Stimulated activated CD4-positive, alpha-beta T cell treated with anti-CD3 and anti-CD28 coated beads, Interleukin-12 subunit alpha, Interleukin-12 subunit beta, amount 100 ng/mL, for 24 hours (primary cell): ENCODE data around the gene MBD4.
A peak's percentile ranks its signal among the peaks of the same experiment; 100 is the strongest.
"Not testable (repeated sequence)": the region's sequence is repeated elsewhere in the genome, so short reads cannot be mapped to it uniquely, and the experiment has no call there.

Experiments
- DNase-seq, 2 experiments: peaks; one replicate each; pipeline ENCODE4 v3.0.0-alpha.2; 2020; ENCODE audit warnings: low read depth in 2 of 2

MBD4 gene

DNA sequence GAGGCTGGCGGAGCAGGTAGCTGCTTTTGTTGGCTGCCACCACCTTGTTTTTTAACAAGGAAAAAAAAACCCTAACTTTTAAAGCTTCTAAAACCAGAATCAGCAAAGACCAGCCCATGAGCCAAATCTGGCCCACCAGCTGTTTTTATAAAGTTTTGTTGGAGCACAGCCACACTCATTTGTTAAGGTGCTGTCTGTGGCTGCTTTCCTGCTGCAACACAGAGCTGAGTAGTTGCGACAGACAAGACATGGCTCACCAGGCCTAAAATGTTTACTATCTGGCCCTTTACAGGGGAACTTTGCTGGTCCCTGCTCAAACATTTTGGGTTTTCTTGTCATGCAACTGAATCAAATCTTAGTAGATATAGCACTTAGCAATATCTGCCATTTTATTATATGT, 30.2 kb downstream of the MBD4 start:
- no peak for DNase-seq

DNA sequence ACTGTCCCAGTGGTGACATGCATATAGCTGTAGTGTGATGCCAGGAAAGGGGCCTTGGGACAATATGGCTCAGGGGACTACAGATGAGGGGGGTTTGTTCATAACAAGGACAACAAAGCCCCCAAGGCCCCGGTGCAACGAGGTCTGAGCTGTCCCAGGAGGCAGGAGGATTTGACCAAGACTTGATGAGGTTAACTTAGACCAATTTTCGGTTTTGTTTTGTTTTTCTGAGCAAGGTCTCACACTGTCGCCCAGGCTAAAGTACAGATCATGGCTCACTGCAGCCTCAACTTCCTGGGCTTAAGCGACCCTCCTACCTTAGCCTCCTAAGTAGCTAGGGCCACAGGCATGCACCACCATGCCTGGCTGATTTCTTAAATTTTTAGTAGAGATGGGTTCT, 35.1 kb downstream of the MBD4 start:
- no peak for DNase-seq

DNA sequence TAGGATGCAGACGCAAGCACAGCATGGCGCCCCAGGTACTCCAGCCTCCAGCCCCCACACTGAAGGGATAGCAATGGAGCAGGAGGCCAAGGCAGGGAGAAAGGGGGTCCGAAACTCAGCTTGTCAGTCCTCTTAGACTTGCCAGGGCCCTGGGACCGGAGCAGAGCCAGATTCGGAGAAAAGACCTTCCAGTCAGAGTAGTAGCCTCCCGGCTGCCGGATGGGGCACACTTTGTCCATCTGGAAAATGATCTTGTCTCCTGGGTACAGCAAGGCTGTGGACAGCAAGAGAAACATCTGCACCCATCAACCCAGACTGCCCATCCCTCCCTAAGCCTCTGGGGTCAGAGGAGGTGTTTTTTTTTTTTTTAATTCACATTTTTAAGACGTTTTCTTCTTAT, 35.6 kb downstream of the MBD4 start:
- DNase-seq, result no peak

DNA sequence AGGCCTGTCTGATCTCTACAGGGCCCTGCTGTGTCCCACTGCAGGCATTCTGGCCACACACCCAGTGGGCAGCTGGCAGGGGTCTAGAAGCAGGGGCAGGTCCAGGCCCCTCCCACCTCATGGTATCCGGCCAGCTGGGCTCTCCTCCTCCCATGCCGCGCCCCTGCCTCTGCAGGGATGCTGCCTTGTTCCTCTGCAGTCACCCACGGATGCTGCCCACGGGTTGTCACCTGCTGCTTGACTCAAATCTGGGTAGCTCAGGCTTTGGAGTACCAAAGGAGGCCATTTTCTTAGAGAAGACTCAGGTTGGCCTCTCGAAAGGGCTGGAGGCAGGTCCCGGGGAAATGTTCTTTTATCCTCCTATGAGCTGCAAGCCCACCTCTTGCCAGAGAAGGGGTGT, 36.3 kb downstream of the MBD4 start:
- no peak for DNase-seq

DNA sequence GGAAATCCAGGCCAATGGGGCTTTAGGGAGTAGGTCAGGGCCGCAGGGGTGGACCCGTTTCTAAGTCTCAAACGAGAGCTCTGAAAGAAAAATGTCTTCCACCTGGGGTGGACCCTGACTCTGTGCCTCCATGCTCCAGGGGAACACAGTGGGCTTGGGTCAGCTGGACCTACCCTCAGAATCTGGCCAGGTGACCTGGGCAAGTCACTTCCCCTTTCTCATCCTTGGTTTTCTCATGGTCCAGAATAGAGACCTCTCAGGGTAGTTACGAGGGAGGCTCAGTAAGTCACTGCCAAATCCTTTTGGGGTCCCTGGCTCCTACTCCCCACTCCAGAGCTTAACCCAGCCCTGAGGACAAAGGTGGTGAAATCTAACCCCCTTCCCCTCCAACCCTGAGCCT, 37.1 kb downstream of the MBD4 start:
- DNase-seq, result no peak

DNA sequence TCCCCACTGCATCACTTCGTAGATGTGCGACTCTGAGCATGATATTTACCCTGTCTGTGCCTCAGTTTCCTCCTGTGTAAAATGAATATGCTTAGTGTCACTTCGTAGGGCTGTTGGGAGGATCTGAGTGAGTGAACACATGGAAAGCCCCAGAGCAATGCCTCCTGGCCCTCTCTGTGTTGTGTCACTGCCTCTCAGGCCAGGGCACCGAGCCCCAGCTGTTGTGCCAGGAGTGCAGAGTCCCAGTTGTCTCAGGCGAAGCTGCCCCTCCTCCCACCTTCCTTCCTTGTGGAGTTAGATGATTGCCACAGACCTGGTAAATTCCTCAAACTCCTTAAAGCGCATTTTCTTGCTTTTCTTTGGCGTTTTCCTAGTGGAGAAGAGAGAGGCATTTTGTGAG, 37.5 kb downstream of the MBD4 start:
- no peak for DNase-seq

DNA sequence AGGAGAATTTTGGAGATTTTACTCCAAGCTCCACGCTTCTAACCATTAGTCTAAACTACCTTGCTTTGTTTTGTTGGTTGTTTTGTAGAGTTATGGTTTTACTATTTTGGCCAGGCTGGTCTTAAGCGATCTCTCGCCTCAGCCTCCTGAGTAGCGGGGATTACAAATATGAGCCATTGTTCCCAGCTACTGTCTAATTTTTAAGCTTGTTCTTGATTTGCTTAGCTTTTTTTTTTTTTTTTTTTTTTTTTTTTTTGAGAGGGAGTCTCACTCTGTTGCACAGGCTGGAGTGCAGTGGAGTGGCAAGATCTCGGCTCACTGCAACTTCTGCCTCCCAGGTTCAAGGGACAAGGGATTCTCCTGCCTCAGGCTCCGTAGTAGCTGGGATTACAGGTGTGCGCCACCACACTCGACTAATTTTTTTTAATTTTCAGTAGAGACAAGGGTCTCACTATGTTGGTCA, 39.8 kb downstream of the MBD4 start:
- no peak for DNase-seq

DNA sequence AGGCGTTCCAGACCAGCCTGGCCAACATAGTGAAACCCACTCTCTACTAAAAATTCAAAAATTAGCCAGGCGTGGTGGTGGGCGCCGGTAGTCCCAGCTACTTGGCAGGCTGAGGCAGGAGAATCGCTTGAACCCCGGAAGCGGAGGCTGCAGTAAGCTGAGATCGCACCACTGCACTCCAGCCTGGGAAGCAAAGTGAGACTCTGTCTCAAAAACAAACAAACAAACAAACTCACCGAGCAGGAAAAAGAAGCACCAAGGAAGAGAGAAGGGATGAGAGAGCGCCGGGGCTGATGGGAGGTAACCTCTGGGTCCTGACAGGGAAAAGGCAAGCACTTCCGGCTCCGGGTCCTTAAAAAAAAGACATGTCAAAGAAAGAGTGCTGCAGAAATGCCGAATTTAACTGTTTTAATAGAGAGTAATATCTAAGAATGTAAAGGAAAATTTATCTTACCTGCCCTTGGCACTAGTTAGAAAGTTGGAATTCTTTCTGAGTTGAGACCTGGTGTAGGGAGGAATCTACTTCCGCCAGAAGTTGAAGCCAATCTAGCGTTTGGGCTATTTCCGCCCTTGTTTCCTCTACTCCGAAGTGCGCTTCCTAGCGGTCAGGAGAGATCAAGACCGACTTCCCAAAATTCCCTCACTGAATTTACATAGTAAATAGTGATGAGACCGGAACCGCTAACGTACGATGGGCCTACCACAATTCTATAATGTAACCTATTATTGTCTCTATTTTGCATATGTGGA, 40.4 kb downstream of the MBD4 start:
- DNase-seq, result peak; percentile 42 to 54

DNA sequence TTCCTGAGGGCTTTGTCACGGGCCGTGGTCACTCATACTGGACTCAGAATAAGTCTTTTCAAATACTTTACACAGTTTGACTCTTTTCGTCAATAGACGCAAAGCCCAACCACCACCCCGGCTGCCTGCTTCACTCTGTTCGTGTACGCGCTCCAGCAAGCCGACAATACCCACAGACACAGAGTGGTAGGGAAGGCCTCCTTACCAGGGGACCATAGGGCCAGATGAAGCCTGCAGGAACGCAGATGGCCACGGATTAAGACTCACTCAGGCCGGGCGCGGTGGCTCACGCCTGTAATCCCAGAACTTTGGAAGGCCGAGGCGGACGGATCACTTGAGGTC, 41.0 kb downstream of the MBD4 start:
- no peak for DNase-seq

DNA sequence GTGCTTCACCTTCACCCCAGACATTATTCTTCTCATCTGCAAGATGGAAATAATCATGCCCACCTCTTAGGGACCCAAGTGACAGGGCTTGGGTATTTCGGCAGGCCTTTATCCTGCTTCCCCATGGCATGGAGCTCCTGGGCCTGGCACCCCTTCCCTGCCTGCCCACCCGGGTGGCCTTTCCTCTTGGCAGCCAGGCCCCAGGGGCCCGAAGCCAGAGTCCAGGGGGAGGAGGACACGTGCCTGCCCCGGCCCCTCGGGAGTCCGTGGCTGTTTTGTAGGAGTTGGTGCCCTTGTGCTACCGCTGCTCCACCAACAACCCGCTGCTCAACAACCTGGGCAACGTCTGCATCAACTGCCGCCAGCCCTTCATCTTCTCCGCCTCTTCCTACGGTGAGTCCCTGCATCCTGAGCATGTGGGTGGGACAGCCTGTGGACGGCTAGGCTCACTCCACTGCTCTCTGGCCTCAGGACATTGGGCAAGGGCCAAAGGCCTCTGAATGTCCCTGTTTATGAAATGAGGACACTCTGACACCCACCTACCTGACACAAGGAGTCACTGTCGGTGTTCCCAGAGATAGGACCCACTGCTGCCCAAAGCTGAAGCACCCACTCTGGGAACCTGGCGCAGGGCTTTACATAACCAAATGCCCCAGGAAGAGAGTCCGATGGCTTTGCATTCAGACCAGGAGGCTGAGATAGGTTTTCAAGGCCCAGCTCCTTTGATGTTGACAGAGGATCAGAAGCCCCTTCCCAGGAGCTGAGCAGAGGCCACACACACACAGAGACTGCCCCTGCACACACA, 45.8 kb downstream of the MBD4 start:
- DNase-seq, result not testable (repeated sequence)

DNA sequence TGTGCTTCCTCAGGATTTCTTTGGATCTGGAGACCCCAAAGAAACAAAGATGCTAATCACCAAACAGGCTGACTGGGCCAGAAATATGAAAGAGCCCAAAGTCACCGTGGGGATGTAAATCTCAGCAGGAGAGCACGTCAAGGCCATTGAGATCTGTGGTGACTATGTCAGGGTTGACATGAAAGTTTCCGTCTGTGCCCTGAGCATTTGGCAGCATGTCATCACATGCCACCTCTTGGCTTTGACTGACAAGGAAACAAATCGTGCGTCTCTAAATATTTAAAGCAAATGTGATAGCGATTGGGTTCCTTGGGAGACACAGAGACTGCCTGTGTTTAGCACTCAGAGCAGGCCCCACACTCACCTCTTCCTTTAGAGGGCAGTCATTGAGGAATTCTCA, 46.5 kb downstream of the MBD4 start:
- no peak for DNase-seq

DNA sequence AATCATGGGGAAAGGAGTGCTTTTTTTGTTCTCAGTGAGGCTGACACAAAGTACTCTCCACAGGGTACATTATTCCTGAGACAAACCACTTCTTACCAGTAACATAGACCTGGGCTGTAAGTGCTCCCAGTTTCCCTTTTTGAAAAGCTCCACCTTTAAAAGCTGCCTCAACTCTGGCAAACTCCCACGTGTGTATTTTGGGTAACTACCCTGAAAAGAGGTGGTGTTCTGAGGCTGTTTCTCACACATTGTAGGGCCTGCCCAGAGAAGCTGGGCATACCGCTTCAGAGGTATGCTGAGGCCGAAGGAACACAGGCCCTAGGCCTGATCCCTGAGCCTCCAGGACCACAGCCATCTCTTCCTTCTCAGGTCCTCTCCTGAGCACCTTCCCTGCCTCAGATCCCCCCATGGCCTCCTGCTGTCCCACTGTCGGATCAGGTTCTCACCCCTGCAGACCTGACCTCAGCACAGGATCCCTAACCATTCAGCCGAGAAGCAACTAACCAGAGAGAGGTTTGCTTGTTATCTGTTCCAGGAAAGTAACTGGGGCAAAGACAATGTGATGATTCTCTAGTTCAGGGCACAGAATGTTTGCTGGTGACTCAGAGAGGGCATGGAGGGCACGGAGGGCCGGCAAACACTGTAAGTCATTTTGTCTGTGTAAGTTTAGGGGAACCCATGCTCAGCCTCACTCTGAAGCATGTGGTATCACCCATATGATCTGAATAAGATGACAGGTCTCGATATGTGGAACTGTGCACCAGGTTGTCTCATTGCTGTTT, 47.5 kb downstream of the MBD4 start:
- DNase-seq, result not testable (repeated sequence)

DNA sequence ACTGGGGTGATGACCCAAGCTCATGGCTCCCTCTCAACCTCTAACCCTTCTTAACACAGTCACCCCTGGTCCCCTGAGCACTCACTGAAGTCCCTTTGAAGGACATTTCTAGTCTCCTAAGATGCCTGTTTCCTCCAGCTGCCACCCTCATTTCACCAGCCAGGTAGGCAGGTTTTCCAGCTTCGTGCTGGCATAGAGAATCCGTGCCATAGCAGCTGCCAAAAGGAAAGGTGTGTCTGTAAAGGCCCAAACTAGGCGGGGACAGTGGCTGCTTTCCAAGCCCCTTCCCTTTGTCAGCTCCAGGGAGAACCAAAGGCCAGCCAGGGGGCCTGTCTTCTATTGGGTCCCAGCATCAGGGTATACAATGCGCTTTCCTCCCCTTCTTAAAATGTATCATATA, 48.2 kb downstream of the MBD4 start:
- DNase-seq, result not testable (repeated sequence)

DNA sequence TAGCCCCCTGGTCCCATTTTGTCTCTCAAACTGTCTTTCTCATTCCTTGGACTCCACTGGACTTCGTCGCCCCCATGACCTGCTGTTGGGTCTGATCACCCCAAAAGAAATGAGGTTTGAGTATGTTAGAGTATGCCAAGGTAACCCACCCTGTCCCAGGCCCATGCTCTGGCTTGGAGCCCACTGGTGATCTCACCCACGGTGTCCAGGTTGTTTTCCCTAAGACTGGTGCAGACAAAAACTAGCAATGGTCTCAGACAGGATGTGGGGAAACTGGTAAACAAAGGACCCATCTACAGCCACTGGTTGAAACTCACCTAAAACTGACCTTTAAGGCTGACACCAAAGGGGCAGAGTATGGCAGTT, 50.2 kb downstream of the MBD4 start:
- no peak for DNase-seq

DNA sequence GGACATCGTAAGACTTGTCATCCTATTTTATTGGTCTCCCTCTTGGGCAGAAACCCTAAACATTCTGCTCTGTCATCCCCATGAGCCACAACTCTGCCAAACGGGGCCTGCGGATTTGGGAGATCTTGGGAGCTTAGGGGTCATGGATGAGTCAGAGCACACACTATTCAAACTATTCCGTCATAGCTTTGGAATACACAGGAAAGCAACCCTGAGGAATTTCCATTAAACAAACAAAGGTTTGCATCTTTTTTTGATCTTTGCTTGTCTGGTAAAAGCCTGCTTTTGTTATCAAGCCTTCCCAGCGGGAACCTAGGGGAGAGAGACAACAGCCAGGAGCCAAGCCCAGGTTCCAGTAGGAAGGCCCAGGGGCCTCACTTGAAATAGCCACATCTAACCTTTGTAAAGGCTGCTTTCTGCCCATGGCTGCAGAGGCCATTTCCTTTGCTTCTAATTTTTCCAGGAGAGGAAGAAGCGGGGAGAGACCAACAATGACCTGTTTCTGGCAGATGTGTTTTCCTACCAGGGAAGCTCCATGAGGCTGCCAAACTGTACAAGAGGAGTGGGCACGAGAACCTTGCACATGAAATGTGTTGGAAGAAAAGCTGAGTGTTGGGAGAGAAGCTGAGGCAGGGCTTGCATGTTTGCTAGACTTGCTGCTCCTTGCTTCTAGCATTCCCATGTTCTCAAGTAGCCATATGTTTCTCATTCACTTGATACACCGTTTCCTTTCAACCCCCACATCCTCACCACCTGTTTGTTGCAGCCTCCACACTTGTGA, 50.8 kb downstream of the MBD4 start:
- DNase-seq, result not testable (repeated sequence)

DNA sequence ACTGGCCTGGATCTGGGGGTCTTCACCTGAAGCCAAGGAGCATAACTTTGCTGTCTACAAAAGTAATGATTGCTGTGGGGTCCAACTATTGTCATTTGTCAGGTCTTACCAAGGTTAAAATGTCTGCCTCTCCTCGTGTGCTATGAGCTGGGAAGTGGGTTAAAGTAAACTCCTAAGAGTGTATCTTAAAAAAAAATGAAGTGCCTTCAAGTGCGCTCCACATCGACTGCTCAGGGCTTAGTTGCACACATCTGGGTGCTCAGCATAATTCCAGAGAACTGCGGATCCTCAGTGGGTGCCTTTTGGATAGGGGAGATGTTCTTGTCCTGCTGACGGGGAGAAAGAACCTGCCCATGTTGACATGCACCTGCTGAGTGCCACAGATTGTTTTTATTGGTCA, 52.3 kb downstream of the MBD4 start:
- no peak for DNase-seq

DNA sequence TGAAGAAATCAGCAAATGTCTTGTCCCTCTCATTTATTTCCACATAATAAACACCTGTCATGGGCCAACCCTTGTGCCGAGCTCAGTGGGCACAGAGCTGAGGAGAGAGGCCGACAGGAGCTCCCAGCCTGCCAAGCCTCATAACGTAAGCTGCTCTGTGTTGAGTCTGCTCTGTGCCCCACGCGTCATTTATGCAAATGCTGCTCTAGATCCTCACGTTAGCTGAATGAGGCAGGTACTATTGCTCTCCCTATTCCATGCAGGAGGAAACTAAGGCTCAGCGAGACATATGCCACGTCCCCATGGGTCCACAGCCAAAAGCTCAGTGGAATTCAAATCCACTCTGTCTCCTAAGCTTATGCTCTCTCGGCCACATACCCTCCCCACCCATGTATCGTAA, 52.8 kb downstream of the MBD4 start:
- DNase-seq, result no peak

DNA sequence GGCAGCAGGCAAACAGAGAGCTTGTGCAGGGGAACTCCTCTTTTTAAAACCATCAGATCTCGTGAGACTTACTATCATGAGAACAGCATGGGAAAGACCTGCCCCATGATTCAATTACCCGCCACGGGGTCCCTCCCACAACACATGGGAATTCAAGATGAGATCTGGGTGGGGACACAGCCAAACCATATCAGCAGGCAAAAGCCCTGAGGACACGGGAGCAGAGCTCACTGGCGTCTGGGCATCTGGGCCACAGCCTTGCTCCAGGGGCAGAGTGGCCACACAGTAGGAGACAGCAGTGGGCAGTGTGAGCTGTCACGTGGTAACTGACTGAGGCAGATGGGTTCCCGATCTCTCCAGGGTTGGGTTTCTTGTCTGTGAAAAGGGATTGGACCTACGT, 54.2 kb downstream of the MBD4 start:
- not testable (repeated sequence) for DNase-seq

DNA sequence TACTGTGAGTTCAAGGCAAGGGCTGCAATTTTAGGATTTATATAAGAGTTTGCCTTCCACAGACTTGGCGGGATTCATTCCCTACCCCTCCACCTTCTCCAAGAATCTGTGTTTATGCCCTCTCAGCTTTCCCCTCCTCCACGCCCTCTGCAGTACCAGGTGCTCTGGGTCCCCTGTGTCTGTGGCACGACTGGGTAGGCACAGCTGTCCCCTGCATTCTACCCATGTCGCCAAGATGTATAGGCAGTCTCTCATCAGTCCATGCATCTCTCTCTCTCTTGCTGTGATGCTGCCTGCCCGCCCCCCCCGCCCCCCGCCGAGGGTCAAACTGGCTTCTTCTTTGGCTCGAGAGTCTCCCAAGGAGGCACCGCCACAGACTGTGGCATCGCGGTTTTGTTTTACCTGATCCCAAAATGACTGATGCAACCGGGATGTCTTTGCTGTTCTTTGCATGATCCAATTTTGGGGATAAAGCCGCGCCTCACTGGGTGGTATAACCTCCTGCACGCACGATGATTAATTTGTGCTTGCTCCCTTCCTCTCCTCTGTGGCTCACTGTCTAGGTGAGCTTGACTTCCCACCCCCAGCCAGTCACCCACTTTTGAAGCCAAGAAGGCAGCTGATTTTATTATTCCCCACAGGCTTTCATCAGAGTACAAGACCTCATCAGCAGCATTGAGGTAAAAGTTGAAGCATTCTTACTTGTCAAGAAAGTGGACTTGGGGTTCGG, 55.0 kb downstream of the MBD4 start:
- DNase-seq, result no peak

DNA sequence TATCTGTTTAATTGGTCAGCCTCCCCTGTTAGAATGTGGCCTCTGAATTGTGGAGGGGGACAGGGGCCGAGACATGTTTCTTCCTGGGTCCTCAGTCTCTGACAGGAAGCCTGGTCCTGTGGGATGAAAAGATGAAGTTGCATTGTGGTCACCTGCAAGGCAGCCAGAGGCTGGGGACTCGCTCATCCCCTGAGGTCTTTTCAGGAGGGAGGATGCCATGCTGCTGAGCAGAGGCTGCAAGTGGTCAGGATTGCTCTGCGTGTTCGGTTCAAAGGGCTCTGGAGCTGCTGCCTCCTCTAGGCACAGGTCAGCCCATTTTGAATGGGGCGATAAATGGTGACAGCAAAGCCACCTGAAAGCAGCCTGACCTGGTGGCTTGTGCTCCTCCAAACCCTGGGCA, 55.6 kb downstream of the MBD4 start:
- DNase-seq, result not testable (repeated sequence)

DNA sequence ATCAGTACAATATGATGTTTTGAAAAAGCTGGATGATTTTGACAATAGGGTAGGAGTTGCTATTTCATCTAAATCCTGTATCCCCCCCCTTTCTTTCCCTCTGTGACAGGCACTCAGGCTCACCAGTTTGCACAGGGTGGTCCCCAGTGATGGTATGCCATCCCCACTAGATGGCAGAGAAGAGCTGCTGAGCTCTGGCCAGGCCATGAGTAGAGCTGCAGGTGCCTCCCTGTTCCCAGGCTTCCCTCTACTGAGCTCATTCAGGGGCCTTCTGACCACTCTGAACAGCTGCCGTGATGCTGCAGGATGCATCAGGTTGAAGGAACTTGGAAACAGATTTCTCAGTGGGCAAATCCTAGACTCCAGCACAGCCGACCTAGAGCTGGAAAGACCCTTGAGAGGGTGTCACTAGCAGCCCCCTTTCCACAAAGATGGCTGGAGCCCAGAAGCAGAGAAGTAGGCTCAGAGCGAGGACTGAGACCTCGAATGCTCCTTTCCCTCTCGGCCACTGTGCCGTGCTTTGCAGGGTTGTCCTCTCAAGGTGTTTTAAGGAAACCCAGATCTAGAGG, 56.4 kb downstream of the MBD4 start:
- DNase-seq, result peak; percentile 13 to 29
